Stimulated activated CD4-positive, alpha-beta T cell treated with anti-CD3 and anti-CD28 coated beads, Interleukin-15, amount 100 ng/mL, for 24 hours (primary cell): ENCODE measurements around the gene BRSK2.

ENCODE experiments used
- DNase-seq: peaks from one replicate; pipeline ENCODE4 v3.0.0-alpha.2; 2020

The BRSK2 gene

GRCh38 chr11:1438967-1439330, 49.2 kb downstream of the BRSK2 start:
- no peak for DNase-seq

GRCh38 chr11:1439341-1439740, 49.6 kb downstream of the BRSK2 start:
- DNase-seq: no peak

GRCh38 chr11:1440066-1440465, 50.3 kb downstream of the BRSK2 start:
- no peak for DNase-seq

GRCh38 chr11:1440496-1440895, 50.8 kb downstream of the BRSK2 start:
- no peak for DNase-seq

GRCh38 chr11:1442163-1442562, 52.4 kb downstream of the BRSK2 start:
- no peak for DNase-seq

GRCh38 chr11:1442807-1443366, 53.2 kb downstream of the BRSK2 start:
- DNase-seq: no peak

- no peak for DNase-seq
Observed at GRCh38 chr11:1443737-1444136, 54.0 kb downstream of the BRSK2 start.

- no peak for DNase-seq
Observed at GRCh38 chr11:1444321-1444720, 54.6 kb downstream of the BRSK2 start.

- no peak for DNase-seq
Observed at GRCh38 chr11:1444823-1445422, 55.2 kb downstream of the BRSK2 start.

- DNase-seq: no peak
Observed at GRCh38 chr11:1445741-1446445, 56.2 kb downstream of the BRSK2 start.

GRCh38 chr11:1446623-1447022, 56.9 kb downstream of the BRSK2 start:
- no peak for DNase-seq

- no peak for DNase-seq
Observed at GRCh38 chr11:1447845-1448825, 58.4 kb downstream of the BRSK2 start.

- DNase-seq: no peak
Observed at GRCh38 chr11:1448882-1449281, 59.1 kb downstream of the BRSK2 start.

GRCh38 chr11:1449490-1450243, 59.9 kb downstream of the BRSK2 start:
- DNase-seq: no peak

- no peak for DNase-seq
Observed at GRCh38 chr11:1450344-1450875, 60.7 kb downstream of the BRSK2 start.

GRCh38 chr11:1450949-1451710, 61.4 kb downstream of the BRSK2 start:
- no peak for DNase-seq

GRCh38 chr11:1451781-1452470, 62.2 kb downstream of the BRSK2 start:
- no peak for DNase-seq

- DNase-seq: no peak
Observed at GRCh38 chr11:1452744-1453143, 63.0 kb downstream of the BRSK2 start.

- peak; percentile 49 for DNase-seq
Observed at GRCh38 chr11:1453611-1454034, 63.9 kb downstream of the BRSK2 start.

- DNase-seq: no peak
Observed at GRCh38 chr11:1454576-1454975, 64.8 kb downstream of the BRSK2 start.
